HepG2 (cell line): ENCODE measurements around the gene ANO9. TPM values are rescaled to one million over a fixed set of nuclear protein-coding genes. Genes with fewer than 3 reads are reported as not detected.

Experiments used
- ATF7-NPFF ChIP-seq: sonication (generic); formaldehyde crosslinking; IDR thresholded peaks from 2 replicates; pipeline ENCODE4 v1.8.1; 2023; ENCODE audit warnings: mild to moderate bottlenecking, low read depth, missing genetic modification reagents, moderate library complexity
- ATM ChIP-seq: fragments of 450-650 bp; IDR thresholded peaks from 2 replicates; pipeline ENCODE4 v1.7.1; 2017; ENCODE audit warnings: mild to moderate bottlenecking, borderline replicate concordance
- ATRX ChIP-seq: sonication (generic); formaldehyde crosslinking; IDR thresholded peaks from 2 replicates; pipeline ENCODE4 v1.4.0; 2020; ENCODE audit warnings: missing genetic modification reagents, borderline replicate concordance
- GTF3A ChIP-seq: sonication (generic); formaldehyde crosslinking; conservative IDR thresholded peaks from 2 replicates; pipeline ENCODE4 v1.4.0; 2020; ENCODE audit warnings: mild to moderate bottlenecking, missing genetic modification reagents
- HNF4G ChIP-seq, 2 experiments: sonication (generic) in 1 of 2; formaldehyde crosslinking in 1 of 2; IDR thresholded peaks; 2 replicates each; pipeline versions ENCODE4 v1.4.0 to v1.6.1; 2011 to 2020; ENCODE audit warnings: borderline replicate concordance in 2 of 2, low read depth in 2 of 2, mild to moderate bottlenecking in 2 of 2, low read length in 1 of 2, missing genetic modification reagents in 1 of 2, moderate library complexity in 1 of 2
- IRF2 ChIP-seq: IDR thresholded peaks from 2 replicates; pipeline ENCODE4 v1.6.1; 2018; ENCODE audit warnings: missing genetic modification reagents, missing compliant biosample characterization
- KLF13 ChIP-seq: sonication (generic); formaldehyde crosslinking; IDR thresholded peaks from 2 replicates; pipeline ENCODE4 v1.4.0; 2020; ENCODE audit warnings: mild to moderate bottlenecking, missing genetic modification reagents
- MEIS2 ChIP-seq: sonication (generic); formaldehyde crosslinking; IDR thresholded peaks from 2 replicates; pipeline ENCODE4 v1.9.0; 2021; ENCODE audit warnings: mild to moderate bottlenecking, missing genetic modification reagents
- NFIC ChIP-seq: IDR thresholded peaks from 2 replicates; pipeline ENCODE4 v1.6.1; 2012; ENCODE audit warnings: mild to moderate bottlenecking, low read length, inconsistent platforms
- SP2 ChIP-seq: sonication (generic); formaldehyde crosslinking; IDR thresholded peaks from 2 replicates; pipeline ENCODE4 v1.5.1; 2020; ENCODE audit warnings: mild to moderate bottlenecking, missing genetic modification reagents
- ZNF337 ChIP-seq: sonication (generic); formaldehyde crosslinking; IDR thresholded peaks from 2 replicates; pipeline ENCODE4 v1.5.1; 2020; ENCODE audit warnings: missing genetic modification reagents, low read depth, mild to moderate bottlenecking, borderline replicate concordance
- ZNF616 ChIP-seq: sonication (generic); formaldehyde crosslinking; IDR thresholded peaks from 2 replicates; pipeline ENCODE4 v1.5.0; 2020; ENCODE audit warnings: low read depth, mild to moderate bottlenecking, missing genetic modification reagents
- ZNF703 ChIP-seq: sonication (generic); formaldehyde crosslinking; IDR thresholded peaks from 2 replicates; pipeline ENCODE4 v1.5.1; 2020; ENCODE audit warnings: missing genetic modification reagents, mild to moderate bottlenecking, moderate library complexity, borderline replicate concordance
- ZNF773 ChIP-seq: sonication (generic); formaldehyde crosslinking; IDR thresholded peaks from 2 replicates; pipeline ENCODE4 v1.4.0; 2020; ENCODE audit warnings: missing genetic modification reagents, borderline replicate concordance
- polyA plus RNA-seq, 8 experiments: library from polyadenylated mRNA; depleted of rRNA in 3 of 8; stranded (reverse) in 7 of 8; unstranded in 1 of 8; fragments of >200 nt; fragmentation: Illumina TruSeq in 4 of 8; extraction: Trizol in 4 of 8; gene quantifications; 2 replicates each; pipeline versions ENCODE4 v1.2.1 to v1.2.3, GENCODE V29; 2011 to 2016; ENCODE audit warnings: low read depth in 4 of 8, missing spikeins in 1 of 8, mixed read lengths in 1 of 8; ENCODE audit not compliant: insufficient read depth in 1 of 8
- total RNA-seq, 5 experiments: library from RNA; depleted of rRNA; stranded (reverse); fragments of >200 nt; fragmentation: Illumina TruSeq; extraction: Trizol; gene quantifications; 2 replicates each; pipeline ENCODE4 v1.2.3, GENCODE V29; 2016; ENCODE audit warnings: low read depth in 1 of 5
- TF ChIP-seq, protein P1 (sequence below): sonication (generic); formaldehyde crosslinking; IDR thresholded peaks from 2 replicates; pipeline ENCODE4 v1.4.0; 2020; ENCODE audit warnings: mild to moderate bottlenecking, missing genetic modification reagents
- TF ChIP-seq, protein P2 (sequence below), 2 experiments: sonication (generic) in 1 of 2; formaldehyde crosslinking in 1 of 2; IDR thresholded peaks; 2 replicates each; pipeline versions ENCODE4 v1.6.1 to v1.9.0; 2014 to 2022; ENCODE audit warnings: antibody characterized with exemption in 1 of 2, borderline replicate concordance in 1 of 2, inconsistent platforms in 1 of 2, low read depth in 1 of 2, missing genetic modification reagents in 1 of 2
- TF ChIP-seq, protein P3 (sequence below): sonication (generic); formaldehyde crosslinking; IDR thresholded peaks from 2 replicates; pipeline ENCODE4 v1.5.0; 2020; ENCODE audit warnings: mild to moderate bottlenecking, missing genetic modification reagents

Gene ANO9
- total and polyA plus RNA-seq, 2 of the 13 experiments (the other 11 are each of a cell fraction or from before 2014, with no cell fraction given): 8.9 to 14.3 TPM

DNA sequence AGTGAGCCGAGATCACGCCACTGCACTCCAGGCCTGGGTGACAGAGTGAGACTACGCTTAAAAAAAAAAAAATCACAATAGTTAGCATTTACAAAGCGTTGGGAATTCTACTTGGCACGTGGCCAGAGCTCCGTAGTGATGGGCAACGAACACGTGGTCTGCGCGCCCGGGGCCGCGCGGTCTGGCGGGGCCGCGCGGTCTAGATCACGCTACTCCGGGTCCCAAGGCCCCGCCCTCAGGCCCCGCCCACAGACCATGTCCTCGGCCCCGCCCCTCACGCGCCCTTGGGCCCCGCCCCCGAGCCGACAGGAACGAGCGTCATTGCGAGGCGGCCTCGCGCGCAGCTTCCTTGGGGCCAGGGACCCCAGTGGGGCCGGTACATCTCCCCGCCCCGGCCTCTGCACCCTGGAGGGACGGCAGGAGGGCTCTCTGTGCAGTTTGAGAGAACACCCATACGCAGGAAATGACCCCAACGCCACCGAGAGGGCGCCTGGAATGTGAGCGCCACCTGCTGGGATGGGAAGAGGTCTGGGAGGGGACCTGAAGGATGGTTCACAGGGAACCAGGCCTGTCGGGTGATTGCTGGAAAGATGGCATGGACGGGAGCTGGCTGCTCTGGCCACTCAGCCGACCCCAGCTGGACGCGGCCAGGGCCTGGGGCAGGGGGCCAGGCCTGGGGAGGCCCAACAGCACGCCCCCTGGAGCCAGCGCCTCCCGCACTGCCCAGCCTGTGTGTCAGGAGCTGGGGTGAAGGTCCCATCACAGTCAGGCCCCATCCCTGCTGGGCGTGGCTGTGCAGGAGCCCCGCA, 6.3 kb upstream of the ANO9 start (continued):
- TF ChIP-seq ZNF337 (CRISPR knock-in tag) (peak; percentile 72; the same call in 1 of the 2 replicates), SP2 (CRISPR knock-in tag) (no peak), ZNF773 (0 out of 2 replicates have a peak, but pooled peaks have one; percentile 65), ZNF703 (CRISPR knock-in tag) (no peak), ZNF616 (CRISPR knock-in tag) (no peak), HNF4G (IDR thresholded peaks at IDR 0.05; ENCODE audit: borderline replicate concordance, low read depth, low read length) (no peak), HNF4G (CRISPR knock-in tag; IDR thresholded peaks at IDR 0.05; ENCODE audit: borderline replicate concordance, low read depth) (no peak), ATF7-NPFF (CRISPR knock-in tag) (peak; percentile 61; the same call in 1 of the 2 replicates), ATRX (CRISPR knock-in tag) (no peak), ATM (no peak), GTF3A (CRISPR knock-in tag) (no peak), NFIC (peak; percentile 53; the same call in 1 of the 2 replicates), MEIS2 (CRISPR knock-in tag) (no peak), KLF13 (CRISPR knock-in tag) (no peak), IRF2 (CRISPR knock-in tag) (peak; percentile 47; the same call in 1 of the 2 replicates)
- TF ChIP-seq, protein P1, sequence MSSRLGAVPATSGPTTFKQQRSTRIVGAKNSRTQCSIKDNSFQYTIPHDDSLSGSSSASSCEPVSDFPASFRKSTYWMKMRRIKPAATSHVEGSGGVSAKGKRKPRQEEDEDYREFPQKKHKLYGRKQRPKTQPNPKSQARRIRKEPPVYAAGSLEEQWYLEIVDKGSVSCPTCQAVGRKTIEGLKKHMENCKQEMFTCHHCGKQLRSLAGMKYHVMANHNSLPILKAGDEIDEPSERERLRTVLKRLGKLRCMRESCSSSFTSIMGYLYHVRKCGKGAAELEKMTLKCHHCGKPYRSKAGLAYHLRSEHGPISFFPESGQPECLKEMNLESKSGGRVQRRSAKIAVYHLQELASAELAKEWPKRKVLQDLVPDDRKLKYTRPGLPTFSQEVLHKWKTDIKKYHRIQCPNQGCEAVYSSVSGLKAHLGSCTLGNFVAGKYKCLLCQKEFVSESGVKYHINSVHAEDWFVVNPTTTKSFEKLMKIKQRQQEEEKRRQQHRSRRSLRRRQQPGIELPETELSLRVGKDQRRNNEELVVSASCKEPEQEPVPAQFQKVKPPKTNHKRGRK (CRISPR knock-in tag): no peak
- TF ChIP-seq, protein P2, sequence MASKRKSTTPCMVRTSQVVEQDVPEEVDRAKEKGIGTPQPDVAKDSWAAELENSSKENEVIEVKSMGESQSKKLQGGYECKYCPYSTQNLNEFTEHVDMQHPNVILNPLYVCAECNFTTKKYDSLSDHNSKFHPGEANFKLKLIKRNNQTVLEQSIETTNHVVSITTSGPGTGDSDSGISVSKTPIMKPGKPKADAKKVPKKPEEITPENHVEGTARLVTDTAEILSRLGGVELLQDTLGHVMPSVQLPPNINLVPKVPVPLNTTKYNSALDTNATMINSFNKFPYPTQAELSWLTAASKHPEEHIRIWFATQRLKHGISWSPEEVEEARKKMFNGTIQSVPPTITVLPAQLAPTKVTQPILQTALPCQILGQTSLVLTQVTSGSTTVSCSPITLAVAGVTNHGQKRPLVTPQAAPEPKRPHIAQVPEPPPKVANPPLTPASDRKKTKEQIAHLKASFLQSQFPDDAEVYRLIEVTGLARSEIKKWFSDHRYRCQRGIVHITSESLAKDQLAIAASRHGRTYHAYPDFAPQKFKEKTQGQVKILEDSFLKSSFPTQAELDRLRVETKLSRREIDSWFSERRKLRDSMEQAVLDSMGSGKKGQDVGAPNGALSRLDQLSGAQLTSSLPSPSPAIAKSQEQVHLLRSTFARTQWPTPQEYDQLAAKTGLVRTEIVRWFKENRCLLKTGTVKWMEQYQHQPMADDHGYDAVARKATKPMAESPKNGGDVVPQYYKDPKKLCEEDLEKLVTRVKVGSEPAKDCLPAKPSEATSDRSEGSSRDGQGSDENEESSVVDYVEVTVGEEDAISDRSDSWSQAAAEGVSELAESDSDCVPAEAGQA (IDR thresholded peaks at IDR 0.05; ENCODE audit: low read depth): no peak
- TF ChIP-seq, protein P2 (CRISPR knock-in tag; IDR thresholded peaks at IDR 0.05; ENCODE audit: borderline replicate concordance): no peak
- TF ChIP-seq, protein P3, sequence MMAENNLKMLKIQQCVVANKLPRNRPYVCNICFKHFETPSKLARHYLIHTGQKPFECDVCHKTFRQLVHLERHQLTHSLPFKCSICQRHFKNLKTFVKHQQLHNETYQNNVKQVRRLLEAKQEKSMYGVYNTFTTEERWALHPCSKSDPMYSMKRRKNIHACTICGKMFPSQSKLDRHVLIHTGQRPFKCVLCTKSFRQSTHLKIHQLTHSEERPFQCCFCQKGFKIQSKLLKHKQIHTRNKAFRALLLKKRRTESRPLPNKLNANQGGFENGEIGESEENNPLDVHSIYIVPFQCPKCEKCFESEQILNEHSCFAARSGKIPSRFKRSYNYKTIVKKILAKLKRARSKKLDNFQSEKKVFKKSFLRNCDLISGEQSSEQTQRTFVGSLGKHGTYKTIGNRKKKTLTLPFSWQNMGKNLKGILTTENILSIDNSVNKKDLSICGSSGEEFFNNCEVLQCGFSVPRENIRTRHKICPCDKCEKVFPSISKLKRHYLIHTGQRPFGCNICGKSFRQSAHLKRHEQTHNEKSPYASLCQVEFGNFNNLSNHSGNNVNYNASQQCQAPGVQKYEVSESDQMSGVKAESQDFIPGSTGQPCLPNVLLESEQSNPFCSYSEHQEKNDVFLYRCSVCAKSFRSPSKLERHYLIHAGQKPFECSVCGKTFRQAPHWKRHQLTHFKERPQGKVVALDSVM (CRISPR knock-in tag): peak; percentile 50; the same call in 1 of the 2 replicates
